Natural killer cell (primary cell): ENCODE results near the gene RPAP2. TPM values are rescaled to one million over a fixed set of nuclear protein-coding genes. Genes with fewer than 3 reads are reported as not detected.

Source experiments
- ATAC-seq, 3 donors: fragments of 150-1000 bp in 2 of 3; fragments of 200-7000 bp in 1 of 3; cut with Tn5 transposase; 1 replicate in 1 of 3; 2 replicates in 2 of 3; pipeline ENCODE4 v1.10.0; 2021; ENCODE audit warnings: mild to moderate bottlenecking in 2 of 3, moderate library complexity in 2 of 3
- DNase-seq, 2 donors: peaks; one replicate each; pipeline versions ENCODE4 v3.0.0 to v3.0.0-alpha.2; 2013 to 2021; ENCODE audit warnings: mixed read lengths in 1 of 2
- H3K27ac ChIP-seq: one replicate; pipeline ENCODE4 v1.5.1; 2013; ENCODE audit warnings: mild to moderate bottlenecking, low read length
- H3K27me3 ChIP-seq: one replicate; pipeline ENCODE4 v1.6.1; 2013; ENCODE audit warnings: low read length; ENCODE audit not compliant: control insufficient read depth, insufficient read depth
- H3K36me3 ChIP-seq: one replicate; pipeline ENCODE4 v1.6.1; 2013; ENCODE audit warnings: low read length; ENCODE audit not compliant: control insufficient read depth, insufficient read depth
- H3K4me1 ChIP-seq: one replicate; pipeline ENCODE4 v1.6.1; 2013; ENCODE audit warnings: low read length; ENCODE audit not compliant: control insufficient read depth, insufficient read depth
- H3K4me3 ChIP-seq: one replicate; pipeline ENCODE4 v1.5.1; 2013; ENCODE audit warnings: low read length
- H3K9me3 ChIP-seq: one replicate; pipeline ENCODE4 v1.6.1; 2013; ENCODE audit warnings: low read length; ENCODE audit not compliant: control insufficient read depth, insufficient read depth
- H3K27ac Mint-ChIP-seq, 2 donors: one replicate each; pipeline ENCODE4 v1.8.0; 2022; ENCODE audit warnings: mild to moderate bottlenecking in 2 of 2, mixed read lengths in 2 of 2, moderate library complexity in 1 of 2
- H3K27me3 Mint-ChIP-seq, 2 donors: one replicate each; pipeline ENCODE4 v1.8.0; 2022; ENCODE audit warnings: low read depth in 2 of 2, mixed read lengths in 2 of 2
- H3K36me3 Mint-ChIP-seq: one replicate; pipeline ENCODE4 v1.8.0; 2022; ENCODE audit warnings: mixed read lengths
- H3K4me1 Mint-ChIP-seq, 2 donors: one replicate each; pipeline ENCODE4 v1.8.0; 2022; ENCODE audit warnings: mixed read lengths in 2 of 2
- H3K4me3 Mint-ChIP-seq: one replicate; pipeline ENCODE4 v1.8.0; 2022; ENCODE audit warnings: mild to moderate bottlenecking, moderate library complexity, mixed read lengths
- H3K9me3 Mint-ChIP-seq, 2 donors: one replicate each; pipeline ENCODE4 v1.8.0; 2022; ENCODE audit warnings: mixed read lengths in 2 of 2
- CTCF ChIP-seq: fragments of 200-600 bp; IDR thresholded peaks from one replicate; pipeline ENCODE4 v1.8.0; 2022; ENCODE audit warnings: antibody characterized with exemption
- WGBS: methylation state at CpG from one replicate; pipeline ENCODE4 v1.1.7; 2013; ENCODE audit warnings: missing lambda C conversion rate; ENCODE audit not compliant: insufficient coverage; 5-methylcytosine and 5-hydroxymethylcytosine counted together
- intact Hi-C: fragments of 100-400 bp; cut with micrococcal nuclease; formaldehyde crosslinking; loops from one replicate; pipeline ENCODE4 v1.14.2; 2022
- total RNA-seq, 4 donors: library from RNA; stranded (reverse); fragments of 120-200 nt in 1 of 4; gene quantifications; one replicate each; pipeline versions ENCODE4 v1.2.3 to v1.2.4, GENCODE V29; 2013 to 2022

The RPAP2 gene
- total RNA-seq, 3 donors from 2014 or later (not counting 1 experiment from before 2014, with no cell fraction given) = 39.4 to 45.7 (median 39.8) TPM

- H3K9me3 ChIP-seq = peaks cover 8% of the 10 kb centered on the region
- DNase-seq (no peak), ATAC-seq (no peak)
- H3K4me1 ChIP-seq = no peaks in the 10 kb centered on the region
- TF ChIP-seq CTCF = no peak
- H3K27me3 ChIP-seq = no peaks in the 10 kb centered on the region
- H3K4me3 Mint-ChIP-seq = no peak overlapping the region
- H3K4me3 ChIP-seq = no peak overlapping the region
- H3K4me1 Mint-ChIP-seq = peaks cover 0 to 5% of the 10 kb centered on the region in 2 donors
- intact Hi-C loops = no loop called here
- peaks cover 1 to 3% of the 10 kb centered on the region in 2 donors for H3K9me3 Mint-ChIP-seq
- peaks cover 11% of the 10 kb centered on the region for H3K36me3 Mint-ChIP-seq
- no peaks in the 10 kb centered on the region for H3K27me3 Mint-ChIP-seq
- H3K27ac ChIP-seq = no peak overlapping the region
- H3K36me3 ChIP-seq = no peaks in the 10 kb centered on the region
- no peak overlapping the region for H3K27ac Mint-ChIP-seq
- WGBS = 100% methylated on average over 2 of the region's 2 CpGs
Measured at GRCh38 chr1:92398519-92398918, 99.7 kb downstream of the RPAP2 start.

- H3K9me3 Mint-ChIP-seq = peaks cover 1 to 4% of the 10 kb centered on the region in 2 donors
- Histone ChIP-seq H3K9me3 (peaks cover 13% of the 10 kb centered on the region), H3K4me3 (no peak overlapping the region), H3K27ac (no peak overlapping the region), H3K4me1 (no peaks in the 10 kb centered on the region), H3K36me3 (no peaks in the 10 kb centered on the region), H3K27me3 (no peaks in the 10 kb centered on the region)
- no peak overlapping the region for H3K27ac Mint-ChIP-seq
- no peak for TF ChIP-seq CTCF
- no peak for DNase-seq
- peaks cover 0 to 5% of the 10 kb centered on the region in 2 donors for H3K4me1 Mint-ChIP-seq
- H3K27me3 Mint-ChIP-seq = no peaks in the 10 kb centered on the region
- no peak overlapping the region for H3K4me3 Mint-ChIP-seq
- no peak for ATAC-seq
- intact Hi-C loops = no loop called here
- peaks cover 11% of the 10 kb centered on the region for H3K36me3 Mint-ChIP-seq
Measured at GRCh38 chr1:92399076-92399475, 100.2 kb downstream of the RPAP2 start.

- Histone ChIP-seq H3K4me3 (no peak overlapping the region), H3K27me3 (no peaks in the 10 kb centered on the region), H3K4me1 (no peaks in the 10 kb centered on the region), H3K27ac (no peak overlapping the region), H3K36me3 (no peaks in the 10 kb centered on the region), H3K9me3 (peaks cover 13% of the 10 kb centered on the region)
- intact Hi-C loops = no loop called here
- no peak for TF ChIP-seq CTCF
- H3K9me3 Mint-ChIP-seq = peaks cover 2 to 6% of the 10 kb centered on the region in 2 donors
- DNase-seq (no peak), ATAC-seq (no peak)
- no peak overlapping the region for H3K4me3 Mint-ChIP-seq
- H3K36me3 Mint-ChIP-seq = peaks cover 14% of the 10 kb centered on the region
- no peaks in the 10 kb centered on the region for H3K27me3 Mint-ChIP-seq
- H3K27ac Mint-ChIP-seq = no peak overlapping the region
- WGBS = no CpG with 5 or more reads among the region's 1 CpG
- H3K4me1 Mint-ChIP-seq = peaks cover 0 to 2% of the 10 kb centered on the region in 2 donors
Measured at GRCh38 chr1:92404661-92405060, 105.8 kb downstream of the RPAP2 start.

GRCh38 chr1:92408825-92409224, 110.0 kb downstream of the RPAP2 start:
- peaks cover 6% of the 10 kb centered on the region for H3K36me3 Mint-ChIP-seq
- Histone ChIP-seq H3K4me3 (no peak overlapping the region), H3K9me3 (peaks cover 2% of the 10 kb centered on the region), H3K27ac (no peak overlapping the region), H3K36me3 (no peaks in the 10 kb centered on the region), H3K4me1 (peaks cover 15% of the 10 kb centered on the region), H3K27me3 (no peaks in the 10 kb centered on the region)
- ATAC-seq (no peak), DNase-seq (no peak)
- no peaks in the 10 kb centered on the region for H3K27me3 Mint-ChIP-seq
- WGBS = 90% methylated on average over 1 of the region's 1 CpG
- H3K27ac Mint-ChIP-seq = no peak overlapping the region
- H3K9me3 Mint-ChIP-seq = peaks cover 2 to 4% of the 10 kb centered on the region in 2 donors
- TF ChIP-seq CTCF = no peak
- H3K4me1 Mint-ChIP-seq = peaks cover 7 to 10% of the 10 kb centered on the region in 2 donors
- intact Hi-C loops = no loop called here
- H3K4me3 Mint-ChIP-seq = no peak overlapping the region
